HepG2 (cell line): Measurements from ENCODE around the gene ATOSB.

Experiments used
- CREB1 ChIP-seq, 2 experiments: fragments of 450-650 bp in 1 of 2; IDR thresholded peaks; 2 replicates each; pipeline ENCODE4 v1.6.1; 2016 to 2017; ENCODE audit warnings: control low read depth in 1 of 2, mild to moderate bottlenecking in 1 of 2, missing compliant biosample characterization in 1 of 2, missing genetic modification characterization in 1 of 2
- RFX5 ChIP-seq: IDR thresholded peaks from 2 replicates; pipeline ENCODE4 v1.6.1; 2011; ENCODE audit warnings: low read depth, low read length, improper control_type of control experiment
- SMC3 ChIP-seq: IDR thresholded peaks from 2 replicates; pipeline ENCODE4 v1.6.1; 2011; ENCODE audit warnings: low read length, improper control_type of control experiment
- ZNF232 ChIP-seq: sonication (generic); formaldehyde crosslinking; IDR thresholded peaks from 2 replicates; pipeline ENCODE4 v1.4.0; 2020; ENCODE audit warnings: missing genetic modification reagents, borderline replicate concordance
- ZNF263 ChIP-seq: sonication (generic); formaldehyde crosslinking; IDR thresholded peaks from 2 replicates; pipeline ENCODE4 v1.4.0; 2020; ENCODE audit warnings: missing genetic modification reagents
- ZNF3 ChIP-seq: IDR thresholded peaks from 2 replicates; pipeline ENCODE4 v1.7.0; 2017; ENCODE audit warnings: inconsistent platforms
- TF ChIP-seq, protein P1 (sequence below): sonication (generic); formaldehyde crosslinking; IDR thresholded peaks from 2 replicates; pipeline ENCODE4 v1.4.0; 2020; ENCODE audit warnings: missing genetic modification reagents, borderline replicate concordance
- TF ChIP-seq, protein P2 (sequence below), 2 experiments: IDR thresholded peaks; 2 replicates each; pipeline ENCODE4 v1.6.1; 2011 to 2012; ENCODE audit warnings: low read length in 2 of 2, borderline replicate concordance in 1 of 2, low read depth in 1 of 2, mild to moderate bottlenecking in 1 of 2, moderate library complexity in 1 of 2
- TF ChIP-seq, protein P3 (sequence below): sonication (generic); formaldehyde crosslinking; IDR thresholded peaks from 2 replicates; pipeline ENCODE4 v1.5.0; 2020; ENCODE audit warnings: mild to moderate bottlenecking, missing genetic modification reagents, moderate library complexity

DNA sequence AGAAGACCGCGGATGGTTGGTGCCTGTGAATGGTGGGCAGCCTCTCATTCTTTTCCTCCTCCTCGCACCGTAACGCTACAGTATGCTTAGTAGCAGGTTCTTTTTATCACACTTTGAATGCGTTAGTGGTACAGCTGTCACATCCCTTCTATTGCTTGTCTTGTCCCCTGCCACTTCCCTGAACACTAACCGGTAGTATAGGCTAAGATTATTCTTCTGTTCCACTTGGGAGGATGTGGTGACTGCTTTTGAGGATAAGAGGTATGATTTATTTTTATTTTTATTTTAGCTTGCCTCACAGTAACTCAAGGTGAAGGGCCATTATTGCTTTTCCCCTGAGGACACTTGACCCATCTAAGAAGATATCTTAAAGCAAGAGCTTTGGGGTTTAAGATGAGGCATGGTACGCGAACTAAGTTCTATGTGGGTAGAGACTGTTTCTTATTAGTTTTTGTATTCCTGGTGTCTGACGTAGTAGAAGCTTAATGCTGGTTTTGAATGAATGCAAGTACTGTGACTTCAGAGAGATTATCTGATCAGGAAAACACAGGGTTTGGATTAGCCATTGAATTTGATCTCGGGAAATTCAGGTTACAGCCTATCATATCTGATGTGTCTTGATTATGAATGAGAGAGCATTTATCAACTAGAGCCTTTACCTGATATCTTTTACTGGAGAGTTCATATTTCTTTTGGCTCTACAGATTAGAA lies 47.1 kb upstream of the ATOSB start:
- TF ChIP-seq, protein P1, sequence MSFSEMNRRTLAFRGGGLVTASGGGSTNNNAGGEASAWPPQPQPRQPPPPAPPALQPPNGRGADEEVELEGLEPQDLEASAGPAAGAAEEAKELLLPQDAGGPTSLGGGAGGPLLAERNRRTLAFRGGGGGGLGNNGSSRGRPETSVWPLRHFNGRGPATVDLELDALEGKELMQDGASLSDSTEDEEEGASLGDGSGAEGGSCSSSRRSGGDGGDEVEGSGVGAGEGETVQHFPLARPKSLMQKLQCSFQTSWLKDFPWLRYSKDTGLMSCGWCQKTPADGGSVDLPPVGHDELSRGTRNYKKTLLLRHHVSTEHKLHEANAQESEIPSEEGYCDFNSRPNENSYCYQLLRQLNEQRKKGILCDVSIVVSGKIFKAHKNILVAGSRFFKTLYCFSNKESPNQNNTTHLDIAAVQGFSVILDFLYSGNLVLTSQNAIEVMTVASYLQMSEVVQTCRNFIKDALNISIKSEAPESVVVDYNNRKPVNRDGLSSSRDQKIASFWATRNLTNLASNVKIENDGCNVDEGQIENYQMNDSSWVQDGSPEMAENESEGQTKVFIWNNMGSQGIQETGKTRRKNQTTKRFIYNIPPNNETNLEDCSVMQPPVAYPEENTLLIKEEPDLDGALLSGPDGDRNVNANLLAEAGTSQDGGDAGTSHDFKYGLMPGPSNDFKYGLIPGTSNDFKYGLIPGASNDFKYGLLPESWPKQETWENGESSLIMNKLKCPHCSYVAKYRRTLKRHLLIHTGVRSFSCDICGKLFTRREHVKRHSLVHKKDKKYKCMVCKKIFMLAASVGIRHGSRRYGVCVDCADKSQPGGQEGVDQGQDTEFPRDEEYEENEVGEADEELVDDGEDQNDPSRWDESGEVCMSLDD (CRISPR knock-in tag), result no peak
- TF ChIP-seq ZNF232 (CRISPR knock-in tag) (no peak), ZNF263 (CRISPR knock-in tag) (no peak), SMC3 (no peak), RFX5 (no peak), CREB1 (IDR thresholded peaks at IDR 0.05) (no peak), CREB1 (CRISPR knock-in tag; IDR thresholded peaks at IDR 0.05) (no peak), ZNF3 (CRISPR knock-in tag) (no peak)
- TF ChIP-seq, protein P2, sequence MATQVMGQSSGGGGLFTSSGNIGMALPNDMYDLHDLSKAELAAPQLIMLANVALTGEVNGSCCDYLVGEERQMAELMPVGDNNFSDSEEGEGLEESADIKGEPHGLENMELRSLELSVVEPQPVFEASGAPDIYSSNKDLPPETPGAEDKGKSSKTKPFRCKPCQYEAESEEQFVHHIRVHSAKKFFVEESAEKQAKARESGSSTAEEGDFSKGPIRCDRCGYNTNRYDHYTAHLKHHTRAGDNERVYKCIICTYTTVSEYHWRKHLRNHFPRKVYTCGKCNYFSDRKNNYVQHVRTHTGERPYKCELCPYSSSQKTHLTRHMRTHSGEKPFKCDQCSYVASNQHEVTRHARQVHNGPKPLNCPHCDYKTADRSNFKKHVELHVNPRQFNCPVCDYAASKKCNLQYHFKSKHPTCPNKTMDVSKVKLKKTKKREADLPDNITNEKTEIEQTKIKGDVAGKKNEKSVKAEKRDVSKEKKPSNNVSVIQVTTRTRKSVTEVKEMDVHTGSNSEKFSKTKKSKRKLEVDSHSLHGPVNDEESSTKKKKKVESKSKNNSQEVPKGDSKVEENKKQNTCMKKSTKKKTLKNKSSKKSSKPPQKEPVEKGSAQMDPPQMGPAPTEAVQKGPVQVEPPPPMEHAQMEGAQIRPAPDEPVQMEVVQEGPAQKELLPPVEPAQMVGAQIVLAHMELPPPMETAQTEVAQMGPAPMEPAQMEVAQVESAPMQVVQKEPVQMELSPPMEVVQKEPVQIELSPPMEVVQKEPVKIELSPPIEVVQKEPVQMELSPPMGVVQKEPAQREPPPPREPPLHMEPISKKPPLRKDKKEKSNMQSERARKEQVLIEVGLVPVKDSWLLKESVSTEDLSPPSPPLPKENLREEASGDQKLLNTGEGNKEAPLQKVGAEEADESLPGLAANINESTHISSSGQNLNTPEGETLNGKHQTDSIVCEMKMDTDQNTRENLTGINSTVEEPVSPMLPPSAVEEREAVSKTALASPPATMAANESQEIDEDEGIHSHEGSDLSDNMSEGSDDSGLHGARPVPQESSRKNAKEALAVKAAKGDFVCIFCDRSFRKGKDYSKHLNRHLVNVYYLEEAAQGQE (IDR thresholded peaks at IDR 0.05; ENCODE audit: borderline replicate concordance in 1 of 2, low read depth in 1 of 2, low read length in 2 of 2), result no peak
- TF ChIP-seq, protein P3, sequence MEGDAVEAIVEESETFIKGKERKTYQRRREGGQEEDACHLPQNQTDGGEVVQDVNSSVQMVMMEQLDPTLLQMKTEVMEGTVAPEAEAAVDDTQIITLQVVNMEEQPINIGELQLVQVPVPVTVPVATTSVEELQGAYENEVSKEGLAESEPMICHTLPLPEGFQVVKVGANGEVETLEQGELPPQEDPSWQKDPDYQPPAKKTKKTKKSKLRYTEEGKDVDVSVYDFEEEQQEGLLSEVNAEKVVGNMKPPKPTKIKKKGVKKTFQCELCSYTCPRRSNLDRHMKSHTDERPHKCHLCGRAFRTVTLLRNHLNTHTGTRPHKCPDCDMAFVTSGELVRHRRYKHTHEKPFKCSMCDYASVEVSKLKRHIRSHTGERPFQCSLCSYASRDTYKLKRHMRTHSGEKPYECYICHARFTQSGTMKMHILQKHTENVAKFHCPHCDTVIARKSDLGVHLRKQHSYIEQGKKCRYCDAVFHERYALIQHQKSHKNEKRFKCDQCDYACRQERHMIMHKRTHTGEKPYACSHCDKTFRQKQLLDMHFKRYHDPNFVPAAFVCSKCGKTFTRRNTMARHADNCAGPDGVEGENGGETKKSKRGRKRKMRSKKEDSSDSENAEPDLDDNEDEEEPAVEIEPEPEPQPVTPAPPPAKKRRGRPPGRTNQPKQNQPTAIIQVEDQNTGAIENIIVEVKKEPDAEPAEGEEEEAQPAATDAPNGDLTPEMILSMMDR (CRISPR knock-in tag), result no peak
